Epithelial cell of prostate (primary cell): ENCODE data around the gene ITGA11.

ENCODE experiments used
- DNase-seq: peaks from one replicate; pipeline ENCODE4 v3.0.0-alpha.2; 2011; ENCODE audit warnings: low read depth, low spot score
- H3K27ac ChIP-seq: fragments of 450-650 bp; 2 replicates; pipeline ENCODE4 v1.5.1; 2017; ENCODE audit warnings: mild to moderate bottlenecking

Gene ITGA11

DNA sequence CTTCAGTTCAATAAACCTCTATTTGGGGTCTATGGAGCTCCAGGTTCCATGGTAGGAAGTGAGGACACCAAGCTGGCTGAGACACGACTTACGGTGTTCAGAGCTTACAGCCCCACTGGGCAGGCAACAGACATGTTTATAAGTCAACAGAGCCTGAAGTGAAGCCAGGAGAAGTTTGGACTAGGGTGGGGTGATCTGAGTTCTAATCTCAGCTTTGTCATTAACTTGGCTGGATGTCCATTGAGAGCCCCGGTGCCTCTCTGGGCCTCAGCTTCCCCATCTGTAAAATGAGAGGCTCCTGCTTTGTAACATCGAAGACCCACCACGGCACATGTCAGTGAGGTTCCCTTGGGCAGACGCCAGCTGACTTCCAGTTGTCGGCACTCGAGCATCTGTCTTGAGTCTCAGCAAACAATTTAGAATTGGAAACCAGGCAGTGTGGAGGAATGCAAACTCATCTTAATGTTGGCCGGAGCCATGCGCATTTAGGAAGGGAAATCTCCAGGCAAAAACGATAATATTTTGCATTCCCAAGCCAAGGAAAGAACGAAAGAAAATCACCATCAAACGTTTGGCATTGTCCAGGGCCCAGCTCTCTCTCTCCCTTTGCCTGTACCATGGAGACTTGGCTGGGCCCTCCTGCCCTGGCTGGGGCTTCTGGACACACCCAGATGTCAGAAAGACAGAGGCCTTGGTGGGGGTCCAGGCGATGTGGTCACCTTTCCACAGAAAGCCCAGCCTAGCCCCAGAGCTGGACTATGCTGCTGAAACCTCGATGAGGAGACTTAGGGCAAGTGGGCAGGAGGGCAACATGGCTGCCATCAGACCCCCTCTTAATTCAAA lies 18.4 kb downstream of the ITGA11 start:
- no peak for DNase-seq
- no peak overlapping the region for H3K27ac ChIP-seq

DNA sequence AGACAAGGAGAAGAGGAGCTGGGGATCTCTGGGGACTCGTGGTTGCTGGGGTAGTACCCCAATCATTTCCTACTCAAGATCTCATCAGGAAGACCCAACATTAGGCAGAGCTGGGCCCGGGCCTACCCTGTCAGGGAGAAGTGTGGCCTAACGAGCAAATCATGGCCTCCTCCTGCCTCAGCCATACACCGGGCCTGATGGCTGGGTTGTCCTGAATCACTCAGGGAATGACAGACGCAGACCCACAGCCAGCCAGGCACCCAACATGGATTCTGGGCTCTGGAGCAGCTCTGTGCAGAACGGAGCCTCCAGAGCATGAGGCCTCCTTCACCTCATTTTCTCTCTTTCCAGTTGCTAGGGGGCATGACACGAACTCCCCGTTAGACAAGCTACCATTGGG lies 19.7 kb downstream of the ITGA11 start:
- DNase-seq, result no peak
- no peak overlapping the region for H3K27ac ChIP-seq

- DNase-seq, result no peak
- H3K27ac ChIP-seq, result no peak overlapping the region
These were observed 20.2 kb downstream of the ITGA11 start for GRCh38 chr15:68411735-68412134.

GRCh38 chr15:68411343-68411675 lies 20.7 kb downstream of the ITGA11 start:
- no peak for DNase-seq
- no peak overlapping the region for H3K27ac ChIP-seq

DNA sequence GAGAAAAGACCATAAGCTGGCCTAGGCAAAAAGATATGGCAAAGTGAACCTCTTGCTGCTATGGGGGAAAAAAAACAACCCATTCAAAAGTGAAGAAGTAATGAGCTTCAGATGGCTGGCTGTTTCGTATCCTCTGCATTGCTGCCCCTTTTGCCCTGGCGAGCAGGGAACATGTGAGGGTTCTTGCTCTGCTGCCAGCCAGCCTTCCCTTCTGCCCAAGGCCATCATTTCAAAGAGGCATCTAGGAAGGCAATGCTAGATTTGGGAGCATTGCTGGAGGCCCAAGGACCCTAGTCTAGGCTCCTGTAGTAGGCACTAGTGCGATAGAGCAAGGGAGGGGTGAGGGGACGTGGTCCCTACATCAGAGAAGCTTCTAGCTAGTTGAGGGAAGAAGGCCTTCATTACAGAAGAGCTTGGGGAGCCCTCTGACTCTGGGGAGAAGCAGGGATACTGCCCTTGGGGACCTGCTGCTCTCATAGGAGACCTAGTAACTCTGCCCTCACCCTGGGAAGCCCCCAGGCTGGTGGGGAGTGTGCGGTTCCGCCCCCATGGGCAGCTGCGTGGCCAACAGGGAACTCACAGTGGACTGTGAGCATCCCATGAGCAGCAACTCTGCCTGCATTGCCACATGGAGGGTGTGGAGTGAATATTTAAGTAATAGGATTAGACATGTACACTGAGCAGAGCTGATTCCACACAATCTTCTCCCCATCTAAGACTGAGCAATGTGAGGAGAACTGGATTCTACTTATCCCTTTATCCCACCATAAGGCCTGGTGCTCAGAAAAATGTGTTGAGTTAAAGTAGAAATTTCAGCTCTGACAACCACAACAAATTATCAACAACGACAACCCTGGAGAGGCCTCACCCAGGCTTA lies 21.3 kb downstream of the ITGA11 start:
- no peak for DNase-seq
- H3K27ac ChIP-seq, result no peak overlapping the region

- no peak overlapping the region for H3K27ac ChIP-seq
- DNase-seq, result no peak
These were observed 22.1 kb downstream of the ITGA11 start for GRCh38 chr15:68409736-68410370.

- DNase-seq, result no peak
- H3K27ac ChIP-seq, result no peak overlapping the region
These were observed 23.0 kb downstream of the ITGA11 start for GRCh38 chr15:68408971-68409370.

DNA sequence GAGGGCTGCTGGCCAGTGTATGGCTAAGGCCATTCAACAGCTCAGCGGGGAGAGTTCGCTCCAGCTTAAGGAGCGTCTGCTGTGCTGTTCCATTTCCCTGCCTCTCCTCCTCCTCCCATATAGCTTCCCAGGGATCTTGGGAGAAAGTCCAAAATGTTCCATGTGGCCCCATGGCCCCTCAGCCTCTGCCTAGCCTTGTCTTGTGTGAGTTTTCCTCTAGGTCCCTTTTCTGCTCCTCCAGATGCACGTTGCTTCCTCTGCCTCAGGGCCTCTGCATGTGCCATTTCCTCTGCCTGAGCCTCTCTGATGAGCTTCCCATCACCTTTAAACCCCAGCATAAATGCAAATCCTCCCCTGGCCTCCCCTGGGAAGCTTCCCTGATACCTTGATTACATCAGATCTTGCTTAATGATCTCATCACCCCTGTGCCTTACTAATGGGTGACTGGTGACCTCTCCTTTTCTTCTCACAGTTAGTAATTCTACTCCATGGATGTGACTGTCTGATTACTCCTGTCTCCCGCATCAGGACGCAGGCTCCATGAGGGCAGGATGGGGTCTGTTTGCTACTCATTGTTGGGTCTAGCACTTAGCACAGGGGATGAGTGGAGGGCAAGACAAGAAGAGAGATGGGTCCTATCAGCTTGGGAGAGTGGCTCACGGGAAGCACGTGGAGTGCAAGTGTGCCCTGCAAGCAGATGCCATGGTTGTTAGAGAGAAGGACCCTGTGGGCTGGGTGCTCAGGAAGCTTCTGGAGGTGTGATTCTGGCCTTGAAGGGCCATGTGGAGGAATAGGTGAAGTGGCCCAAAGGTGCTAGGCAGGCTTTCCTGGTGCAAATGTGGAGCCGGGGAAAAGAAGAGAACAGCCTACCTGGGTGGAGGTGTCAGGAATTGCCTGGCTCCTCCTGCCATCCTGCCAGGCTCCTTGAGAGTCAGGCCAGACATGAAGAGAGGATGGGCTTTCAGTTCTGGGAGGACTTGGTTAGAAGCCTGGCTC lies 23.8 kb downstream of the ITGA11 start:
- no peak overlapping the region for H3K27ac ChIP-seq
- DNase-seq, result no peak

DNA sequence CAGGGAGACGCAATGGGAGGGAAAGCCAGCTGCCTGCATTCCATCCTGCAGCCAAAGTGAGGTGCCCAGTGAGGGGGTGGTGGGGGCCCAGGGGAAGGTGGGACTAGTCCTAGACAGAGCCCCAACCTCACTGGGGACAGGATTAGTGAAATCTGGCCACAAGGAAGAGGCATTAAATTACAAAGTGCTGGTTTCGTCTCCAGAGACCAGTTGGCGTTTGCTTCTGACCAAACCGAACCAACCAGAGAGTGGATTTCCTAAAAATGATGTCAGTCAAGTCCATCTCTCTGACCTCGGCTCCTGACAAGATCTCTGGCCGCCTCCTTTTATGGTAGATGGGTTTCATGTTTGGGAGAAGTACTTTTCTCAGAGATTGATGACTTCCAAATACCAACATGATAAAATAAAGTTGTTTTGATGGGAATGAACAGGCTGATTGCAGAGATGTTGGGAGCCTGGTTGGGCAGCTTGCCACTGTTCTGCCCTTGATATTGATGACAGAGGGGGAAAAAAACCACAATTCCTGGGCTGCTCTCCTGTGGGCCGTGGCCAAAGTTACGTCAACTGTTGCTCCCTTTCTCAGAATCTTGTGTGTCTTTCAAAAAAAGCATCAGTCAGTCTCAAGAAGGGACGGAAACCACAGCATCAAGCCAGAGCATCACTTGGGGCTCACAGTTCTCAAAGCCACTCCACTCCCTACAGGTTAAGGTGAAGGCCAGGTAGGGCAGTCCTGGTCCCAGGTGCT lies 24.6 kb downstream of the ITGA11 start:
- DNase-seq, result no peak
- H3K27ac ChIP-seq, result no peak overlapping the region

GRCh38 chr15:68405378-68406250 lies 26.3 kb downstream of the ITGA11 start:
- no peak overlapping the region for H3K27ac ChIP-seq
- no peak for DNase-seq

- no peak overlapping the region for H3K27ac ChIP-seq
- no peak for DNase-seq
These were observed 27.7 kb downstream of the ITGA11 start for GRCh38 chr15:68404056-68404798.

- H3K27ac ChIP-seq, result no peak overlapping the region
- no peak for DNase-seq
These were observed 28.6 kb downstream of the ITGA11 start for GRCh38 chr15:68403161-68403941.

- no peak overlapping the region for H3K27ac ChIP-seq
- DNase-seq, result no peak
These were observed 29.4 kb downstream of the ITGA11 start for GRCh38 chr15:68402432-68403160.

DNA sequence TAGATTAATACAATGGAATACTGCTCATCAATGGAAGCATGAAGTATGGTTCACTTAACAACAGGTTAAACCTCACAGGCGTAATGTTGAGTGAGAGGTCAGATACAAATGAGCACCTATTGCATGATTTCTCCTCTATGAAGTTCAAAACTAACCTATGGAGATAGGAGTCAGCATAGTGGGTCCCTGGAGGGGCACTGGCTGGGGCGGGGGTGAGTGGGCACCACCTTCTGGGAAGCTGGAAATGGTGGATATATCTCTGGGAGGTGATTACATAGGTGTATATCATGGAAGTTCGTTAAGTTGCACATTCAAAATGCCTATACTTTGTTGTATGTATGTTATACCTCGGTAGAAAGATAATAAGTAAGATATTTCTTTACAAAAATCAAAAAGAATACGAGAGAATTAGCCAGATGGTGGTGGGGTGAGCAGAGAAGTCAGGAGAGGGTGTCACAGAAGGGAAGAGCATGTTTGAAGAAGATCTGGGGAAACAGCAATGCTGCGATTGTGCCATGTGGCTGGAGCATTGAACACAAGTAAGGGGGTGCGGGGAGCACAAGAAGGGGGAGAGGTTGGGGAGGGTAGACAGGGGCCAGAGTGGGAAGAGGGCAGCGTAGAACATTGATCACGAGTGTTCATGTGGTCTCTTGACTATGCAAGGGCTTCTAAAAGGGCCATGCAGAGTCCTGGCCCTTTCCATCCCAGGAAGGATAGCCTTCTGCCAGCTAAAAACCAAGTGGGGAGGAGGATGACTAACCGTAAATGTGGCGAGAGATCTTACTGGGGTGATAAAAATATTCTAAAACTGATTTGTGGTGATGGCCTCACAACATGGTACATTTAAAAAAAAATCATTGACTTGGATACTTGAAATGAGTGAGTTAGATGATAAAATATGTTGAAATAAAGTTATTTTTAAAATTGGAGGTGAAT lies 30.2 kb downstream of the ITGA11 start:
- no peak for DNase-seq
- H3K27ac ChIP-seq, result no peak overlapping the region

GRCh38 chr15:68400066-68400456 lies 31.9 kb downstream of the ITGA11 start:
- H3K27ac ChIP-seq, result no peak overlapping the region
- no peak for DNase-seq
